HCT116 (cell line): ENCODE measurements around the gene ZEB2. TPM values are rescaled to one million over a fixed set of nuclear protein-coding genes. Genes with fewer than 3 reads are reported as not detected.

Source experiments
- ATAC-seq: fragments of 200-7000 bp; cut with Tn5 transposase; 2 replicates; pipeline ENCODE4 v1.9.1; 2020; ENCODE audit warnings: mild to moderate bottlenecking, moderate library complexity
- BruUV-seq: library from RNA; stranded (reverse); fragments of 400-500 nt; replicated peaks from 2 replicates; lab custom pipeline; 2021; lab: Mats Ljungman, UMichigan
- CTCF ChIA-PET: fragments of 300-600 bp; sonication (Branson Sonifier 250); formaldehyde crosslinking; loops from one replicate; lab custom pipeline; 2021; ENCODE audit warnings: antibody characterized with exemption; lab: Charles Lee
- POLR2A ChIA-PET: fragments of 300-600, 350-600 bp; sonication (Branson Sonifier 250); formaldehyde crosslinking; loops from one replicate; lab custom pipeline; 2021; ENCODE audit warnings: antibody characterized with exemption; lab: Charles Lee
- RAD21 ChIA-PET, 2 experiments: fragments of 300-600 bp; sonication (Branson Sonifier 250); formaldehyde crosslinking; loops; one replicate each; lab custom pipeline; 2023; ENCODE audit warnings: low total read pairs in 2 of 2; ENCODE audit not compliant: uncharacterized antibody in 2 of 2, unreplicated experiment in 2 of 2, low non-redundant PET in 1 of 2; lab: Charles Lee
- DNase-seq: peaks from one replicate; pipeline ENCODE4 v3.0.0-alpha.2; 2010; ENCODE audit warnings: low read depth, low spot score
- H2AFZ ChIP-seq: fragments of 200-600 bp; shearing (Covaris generic), sonication (generic); 2 replicates; pipeline ENCODE4 v1.6.1; 2017; ENCODE audit warnings: low read depth, mixed run types, mixed read lengths, antibody characterized with exemption, low read length; ENCODE audit not compliant: poor library complexity, severe bottlenecking
- H3K27ac ChIP-seq: 2 replicates; pipeline ENCODE4 v1.5.1; 2012; ENCODE audit warnings: low read depth, low read length
- H3K27me3 ChIP-seq: fragments of 200-600 bp; sonication (generic); 2 replicates; pipeline ENCODE4 v1.6.1; 2016; ENCODE audit warnings: mixed run types, low read length, mixed read lengths; ENCODE audit not compliant: insufficient read depth
- H3K36me3 ChIP-seq, 2 experiments: fragments of 200-500 bp in 1 of 2; fragments of 200-600 bp in 1 of 2; sonication (Bioruptor generic) in 1 of 2; sonication (generic) in 1 of 2; 2 replicates each; pipeline versions ENCODE4 v1.5.1 to v1.6.1; 2014 to 2016; ENCODE audit warnings: low read length in 2 of 2, inconsistent platforms in 1 of 2, mixed read lengths in 1 of 2, mixed run types in 1 of 2; ENCODE audit not compliant: insufficient read depth in 2 of 2, control insufficient read depth in 1 of 2
- H3K4me1 ChIP-seq, 2 experiments: fragments of 200-600 bp in 1 of 2; sonication (generic) in 1 of 2; 2 replicates each; pipeline versions ENCODE4 v1.5.1 to v1.6.1; 2012 to 2017; ENCODE audit warnings: low read length in 2 of 2, inconsistent platforms in 1 of 2, mild to moderate bottlenecking in 1 of 2, mixed read lengths in 1 of 2, mixed run types in 1 of 2, moderate library complexity in 1 of 2; ENCODE audit not compliant: insufficient read depth in 2 of 2, control insufficient read depth in 1 of 2
- H3K4me2 ChIP-seq: fragments of 200-600 bp; sonication (generic); 2 replicates; pipeline ENCODE4 v1.6.1; 2017; ENCODE audit warnings: mixed run types, low read length, mixed read lengths
- H3K4me3 ChIP-seq, 2 experiments: fragments of 200-600 bp in 1 of 2; sonication (generic) in 1 of 2; replicated peaks in 1 of 2; 2 replicates each; pipeline ENCODE4 v1.5.1; 2011 to 2016; ENCODE audit warnings: low read length in 2 of 2, control low read depth in 1 of 2, low read depth in 1 of 2, mild to moderate bottlenecking in 1 of 2, mixed read lengths in 1 of 2, mixed run types in 1 of 2
- H3K79me2 ChIP-seq: fragments of 200-600 bp; sonication (generic); 2 replicates; pipeline ENCODE4 v1.6.1; 2017; ENCODE audit warnings: mild to moderate bottlenecking, mixed run types, low read length, moderate library complexity, mixed read lengths; ENCODE audit not compliant: insufficient read depth
- H3K9ac ChIP-seq: fragments of 200-600 bp; sonication (generic); 2 replicates; pipeline ENCODE4 v1.6.1; 2016; ENCODE audit warnings: low read length, mixed read lengths
- H3K9me2 ChIP-seq: fragments of 200-600 bp; sonication (generic), shearing (Covaris generic); 2 replicates; pipeline ENCODE4 v1.6.1; 2017; ENCODE audit warnings: mixed run types, mild to moderate bottlenecking, moderate library complexity; ENCODE audit not compliant: insufficient read depth
- H3K9me3 ChIP-seq, 2 experiments: fragments of 200-500 bp in 1 of 2; fragments of 200-600 bp in 1 of 2; sonication (Bioruptor generic) in 1 of 2; sonication (generic) in 1 of 2; 2 replicates each; pipeline ENCODE4 v1.6.1; 2014 to 2017; ENCODE audit warnings: low read length in 2 of 2, mixed read lengths in 2 of 2, inconsistent platforms in 1 of 2, low read depth in 1 of 2, mild to moderate bottlenecking in 1 of 2, mixed run types in 1 of 2, moderate library complexity in 1 of 2; ENCODE audit not compliant: control insufficient read depth in 1 of 2, insufficient read depth in 1 of 2
- H4K20me1 ChIP-seq: fragments of 200-600 bp; sonication (generic), shearing (Covaris generic); 2 replicates; pipeline ENCODE4 v1.6.1; 2017; ENCODE audit warnings: mixed run types, mild to moderate bottlenecking, moderate library complexity; ENCODE audit not compliant: insufficient read depth
- CBX3 ChIP-seq: IDR thresholded peaks from 2 replicates; pipeline ENCODE4 v1.6.1; 2012; ENCODE audit warnings: low read depth
- CEBPB ChIP-seq: IDR thresholded peaks from 2 replicates; pipeline ENCODE4 v1.6.1; 2012; ENCODE audit warnings: low read depth
- SIN3A ChIP-seq: IDR thresholded peaks from 2 replicates; pipeline ENCODE4 v1.6.1; 2012; ENCODE audit warnings: low read depth
- YY1 ChIP-seq: IDR thresholded peaks from 2 replicates; pipeline ENCODE4 v1.6.1; 2011; ENCODE audit warnings: low read length, low read depth, moderate library complexity, mild to moderate bottlenecking; ENCODE audit not compliant: insufficient replicate concordance; ENCODE audit errors: extremely low read depth
- intact Hi-C: fragments of 100-400 bp; cut with micrococcal nuclease; formaldehyde crosslinking; loops from 2 replicates; pipeline ENCODE4 v1.10.0; 2022
- total RNA-seq: library from RNA; stranded (reverse); gene quantifications from one replicate; pipeline ENCODE4 v1.2.1, GENCODE V29; 2021; ENCODE audit not compliant: unreplicated experiment
- TF ChIP-seq, protein P1 (sequence below): IDR thresholded peaks from 2 replicates; pipeline ENCODE4 v1.6.1; 2012
- TF ChIP-seq, protein P2 (sequence below): IDR thresholded peaks from 2 replicates; pipeline ENCODE4 v1.6.1; 2011; ENCODE audit warnings: mild to moderate bottlenecking, low read length, moderate library complexity; ENCODE audit not compliant: insufficient replicate concordance; ENCODE audit errors: extremely low read depth
- TF ChIP-seq, protein P3 (sequence below): IDR thresholded peaks from 2 replicates; pipeline ENCODE4 v1.6.1; 2012; ENCODE audit warnings: low read depth

Gene ZEB2
- total RNA-seq, 1 experiment from 2014 or later: 0.81 TPM

DNA sequence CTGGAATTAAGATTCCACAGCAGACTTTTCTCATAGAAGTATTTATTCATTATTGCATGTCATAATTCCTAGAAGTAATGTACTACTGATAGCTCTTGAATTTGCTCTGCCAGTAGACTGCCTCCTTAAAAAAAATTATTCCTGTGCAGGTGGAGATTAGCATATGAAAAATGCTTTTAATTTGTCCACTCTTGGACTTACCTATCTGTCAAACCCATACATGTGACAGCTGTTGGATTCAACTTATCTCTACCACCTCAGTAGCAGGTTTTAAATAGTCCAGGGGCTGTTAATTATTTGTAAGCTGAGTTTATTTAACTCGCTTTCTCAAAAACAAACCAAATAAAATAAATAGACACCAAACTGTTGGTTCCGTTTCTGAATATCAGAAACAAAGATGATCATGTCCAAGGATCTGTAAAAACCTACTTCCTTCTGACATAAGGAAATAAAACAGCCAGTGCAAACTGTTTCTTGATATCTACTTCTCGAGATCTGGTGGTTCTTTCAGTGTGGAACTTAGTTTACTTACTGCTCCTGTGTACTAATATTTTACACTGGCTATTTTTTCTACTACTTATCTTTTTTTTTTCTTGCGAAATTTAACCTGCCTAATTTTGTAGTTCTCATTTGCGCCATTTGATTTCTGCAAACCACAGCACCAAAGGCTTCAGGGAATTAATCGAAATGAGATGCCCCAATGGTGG, 44.2 kb downstream of the ZEB2 start:
- no TSS peak for BruUV-seq
- H3K4me3 ChIP-seq: no peak overlapping the region
- intact Hi-C loops: no loop called here
- no peaks in the 10 kb centered on the region for H3K9me3 ChIP-seq
- H3K9ac ChIP-seq: no peak overlapping the region
- H3K9me2 ChIP-seq: no peaks in the 10 kb centered on the region
- CTCF ChIA-PET: no interaction called here
- no peak overlapping the region for H2AFZ ChIP-seq
- ATAC-seq (no peak), DNase-seq (no peak)
- TF ChIP-seq, protein P1, sequence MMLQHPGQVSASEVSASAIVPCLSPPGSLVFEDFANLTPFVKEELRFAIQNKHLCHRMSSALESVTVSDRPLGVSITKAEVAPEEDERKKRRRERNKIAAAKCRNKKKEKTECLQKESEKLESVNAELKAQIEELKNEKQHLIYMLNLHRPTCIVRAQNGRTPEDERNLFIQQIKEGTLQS: no peak
- TF ChIP-seq CEBPB (no peak), CBX3 (no peak), YY1 (no peak), SIN3A (no peak)
- TF ChIP-seq, protein P2, sequence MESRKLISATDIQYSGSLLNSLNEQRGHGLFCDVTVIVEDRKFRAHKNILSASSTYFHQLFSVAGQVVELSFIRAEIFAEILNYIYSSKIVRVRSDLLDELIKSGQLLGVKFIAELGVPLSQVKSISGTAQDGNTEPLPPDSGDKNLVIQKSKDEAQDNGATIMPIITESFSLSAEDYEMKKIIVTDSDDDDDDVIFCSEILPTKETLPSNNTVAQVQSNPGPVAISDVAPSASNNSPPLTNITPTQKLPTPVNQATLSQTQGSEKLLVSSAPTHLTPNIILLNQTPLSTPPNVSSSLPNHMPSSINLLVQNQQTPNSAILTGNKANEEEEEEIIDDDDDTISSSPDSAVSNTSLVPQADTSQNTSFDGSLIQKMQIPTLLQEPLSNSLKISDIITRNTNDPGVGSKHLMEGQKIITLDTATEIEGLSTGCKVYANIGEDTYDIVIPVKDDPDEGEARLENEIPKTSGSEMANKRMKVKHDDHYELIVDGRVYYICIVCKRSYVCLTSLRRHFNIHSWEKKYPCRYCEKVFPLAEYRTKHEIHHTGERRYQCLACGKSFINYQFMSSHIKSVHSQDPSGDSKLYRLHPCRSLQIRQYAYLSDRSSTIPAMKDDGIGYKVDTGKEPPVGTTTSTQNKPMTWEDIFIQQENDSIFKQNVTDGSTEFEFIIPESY: no peak
- TF ChIP-seq, protein P3, sequence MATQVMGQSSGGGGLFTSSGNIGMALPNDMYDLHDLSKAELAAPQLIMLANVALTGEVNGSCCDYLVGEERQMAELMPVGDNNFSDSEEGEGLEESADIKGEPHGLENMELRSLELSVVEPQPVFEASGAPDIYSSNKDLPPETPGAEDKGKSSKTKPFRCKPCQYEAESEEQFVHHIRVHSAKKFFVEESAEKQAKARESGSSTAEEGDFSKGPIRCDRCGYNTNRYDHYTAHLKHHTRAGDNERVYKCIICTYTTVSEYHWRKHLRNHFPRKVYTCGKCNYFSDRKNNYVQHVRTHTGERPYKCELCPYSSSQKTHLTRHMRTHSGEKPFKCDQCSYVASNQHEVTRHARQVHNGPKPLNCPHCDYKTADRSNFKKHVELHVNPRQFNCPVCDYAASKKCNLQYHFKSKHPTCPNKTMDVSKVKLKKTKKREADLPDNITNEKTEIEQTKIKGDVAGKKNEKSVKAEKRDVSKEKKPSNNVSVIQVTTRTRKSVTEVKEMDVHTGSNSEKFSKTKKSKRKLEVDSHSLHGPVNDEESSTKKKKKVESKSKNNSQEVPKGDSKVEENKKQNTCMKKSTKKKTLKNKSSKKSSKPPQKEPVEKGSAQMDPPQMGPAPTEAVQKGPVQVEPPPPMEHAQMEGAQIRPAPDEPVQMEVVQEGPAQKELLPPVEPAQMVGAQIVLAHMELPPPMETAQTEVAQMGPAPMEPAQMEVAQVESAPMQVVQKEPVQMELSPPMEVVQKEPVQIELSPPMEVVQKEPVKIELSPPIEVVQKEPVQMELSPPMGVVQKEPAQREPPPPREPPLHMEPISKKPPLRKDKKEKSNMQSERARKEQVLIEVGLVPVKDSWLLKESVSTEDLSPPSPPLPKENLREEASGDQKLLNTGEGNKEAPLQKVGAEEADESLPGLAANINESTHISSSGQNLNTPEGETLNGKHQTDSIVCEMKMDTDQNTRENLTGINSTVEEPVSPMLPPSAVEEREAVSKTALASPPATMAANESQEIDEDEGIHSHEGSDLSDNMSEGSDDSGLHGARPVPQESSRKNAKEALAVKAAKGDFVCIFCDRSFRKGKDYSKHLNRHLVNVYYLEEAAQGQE: no peak
- RAD21 ChIA-PET: no interaction called here
- H3K36me3 ChIP-seq: no peaks in the 10 kb centered on the region
- no peak overlapping the region for H3K4me2 ChIP-seq
- POLR2A ChIA-PET: no interaction called here
- no peaks in the 10 kb centered on the region for H3K27me3 ChIP-seq
- H3K27ac ChIP-seq: no peak overlapping the region
- no peaks in the 10 kb centered on the region for H3K79me2 ChIP-seq
- H3K4me1 ChIP-seq: no peaks in the 10 kb centered on the region
- no peaks in the 10 kb centered on the region for H4K20me1 ChIP-seq
